Endodermal cell (in vitro differentiated cells): ENCODE measurements around the gene DYNC1LI2. TPM values are rescaled to one million over a fixed set of nuclear protein-coding genes. Genes with fewer than 3 reads are reported as not detected.

Experiments
- DNase-seq: peaks from one replicate; pipeline ENCODE4 v3.0.0-alpha.2; 2017
- H3K27ac ChIP-seq: 2 replicates; pipeline ENCODE4 v1.5.1; 2013; ENCODE audit warnings: mild to moderate bottlenecking, low read depth, low read length, moderate library complexity
- H3K27me3 ChIP-seq: 2 replicates; pipeline ENCODE4 v1.6.1; 2013; ENCODE audit warnings: mild to moderate bottlenecking, low read length, moderate library complexity; ENCODE audit not compliant: insufficient read depth, control insufficient read depth, poor library complexity, severe bottlenecking
- H3K36me3 ChIP-seq: 2 replicates; pipeline ENCODE4 v1.7.0; 2013; ENCODE audit warnings: mild to moderate bottlenecking, low read length, moderate library complexity; ENCODE audit not compliant: control insufficient read depth, insufficient read depth
- H3K4me1 ChIP-seq: one replicate; pipeline ENCODE4 v1.7.0; 2013; ENCODE audit warnings: low read length; ENCODE audit not compliant: control insufficient read depth, insufficient read depth
- H3K4me3 ChIP-seq: 2 replicates; pipeline ENCODE4 v1.5.1; 2013; ENCODE audit warnings: mild to moderate bottlenecking, low read length, moderate library complexity
- H3K9ac ChIP-seq: 2 replicates; pipeline ENCODE4 v1.6.1; 2013; ENCODE audit warnings: mild to moderate bottlenecking, low read length, moderate library complexity; ENCODE audit not compliant: poor library complexity, severe bottlenecking; ENCODE audit errors: extremely low read depth
- H3K9me3 ChIP-seq: 2 replicates; pipeline ENCODE4 v1.6.1; 2013; ENCODE audit warnings: mild to moderate bottlenecking, low read length, moderate library complexity; ENCODE audit not compliant: control insufficient read depth
- H3K27ac Mint-ChIP-seq: 2 replicates; pipeline ENCODE4 v1.8.0; 2020; ENCODE audit warnings: mixed read lengths
- H3K27me3 Mint-ChIP-seq: 2 replicates; pipeline ENCODE4 v1.8.0; 2021; ENCODE audit warnings: mild to moderate bottlenecking, mixed read lengths; ENCODE audit not compliant: insufficient read depth
- H3K36me3 Mint-ChIP-seq: 2 replicates; pipeline ENCODE4 v1.8.0; 2020; ENCODE audit warnings: low read depth, mixed read lengths
- H3K4me1 Mint-ChIP-seq: 2 replicates; pipeline ENCODE4 v1.8.0; 2020; ENCODE audit warnings: mixed read lengths
- H3K4me3 Mint-ChIP-seq: 2 replicates; pipeline ENCODE4 v1.8.0; 2020; ENCODE audit warnings: mild to moderate bottlenecking, moderate library complexity, mixed read lengths
- H3K9me3 Mint-ChIP-seq: 2 replicates; pipeline ENCODE4 v1.8.0; 2020; ENCODE audit warnings: mild to moderate bottlenecking, mixed read lengths
- CTCF ChIP-seq: fragments of 200-600 bp; sonication (generic); conservative IDR thresholded peaks from 2 replicates; pipeline ENCODE4 v1.5.0; 2021; ENCODE audit warnings: antibody characterized with exemption, mild to moderate bottlenecking
- WGBS, 2 experiments: methylation state at CpG; one replicate each; pipeline versions ENCODE4 v1.1.5 to v1.1.7; 2013; ENCODE audit warnings: missing lambda C conversion rate in 2 of 2, mixed read lengths in 1 of 2; ENCODE audit not compliant: insufficient coverage in 1 of 2, insufficient read length in 1 of 2; 5-methylcytosine and 5-hydroxymethylcytosine counted together
- total RNA-seq, 2 donors: library from RNA; stranded (reverse); fragmentation: NEBNext Ultra II Directional in 1 of 2; extraction: Animal tissue kit (Norgen Biotek cat#: 25700) in 1 of 2; gene quantifications; 2 replicates in 1 of 2; 3 replicates in 1 of 2; pipeline ENCODE4 v1.2.1, GENCODE V29; 2021

DYNC1LI2 gene
- total RNA-seq, 2 donors from 2014 or later: 89.5 to 95.9 TPM

- H3K27ac ChIP-seq: no peak overlapping the region
- WGBS, 2 experiments: 81 to 100% methylated on average over 1 of the region's 1 CpG
- no peaks in the 10 kb centered on the region for H3K27me3 ChIP-seq
These were observed 69.1 kb downstream of the DYNC1LI2 start for GRCh38 chr16:66682271-66682670.

GRCh38 chr16:66681676-66682075 lies 69.7 kb downstream of the DYNC1LI2 start:
- Mint-ChIP-seq H3K4me1 (peaks cover 6% of the 10 kb centered on the region), H3K27ac (no peak overlapping the region), H3K9me3 (no peaks in the 10 kb centered on the region), H3K27me3 (no peaks in the 10 kb centered on the region), H3K36me3 (peaks cover 16% of the 10 kb centered on the region), H3K4me3 (no peak overlapping the region)
- TF ChIP-seq CTCF: no peak
- H3K36me3 ChIP-seq: peaks cover 9% of the 10 kb centered on the region
- no peak overlapping the region for H3K9ac ChIP-seq
- 94 to 100% methylated on average over 3 to 4 of the region's 4 CpGs for WGBS, 2 experiments
- H3K9me3 ChIP-seq: no peaks in the 10 kb centered on the region
- no peak overlapping the region for H3K4me3 ChIP-seq
- no peaks in the 10 kb centered on the region for H3K27me3 ChIP-seq
- DNase-seq: no peak
- H3K4me1 ChIP-seq: no peaks in the 10 kb centered on the region
- H3K27ac ChIP-seq: no peak overlapping the region

More at GRCh38 chr16:66682271-66682670, 69.1 kb downstream of the DYNC1LI2 start:
- no peaks in the 10 kb centered on the region for H3K27me3 Mint-ChIP-seq
- no peak overlapping the region for H3K4me3 Mint-ChIP-seq
- Histone ChIP-seq H3K36me3 (peaks cover 9% of the 10 kb centered on the region), H3K9ac (no peak overlapping the region), H3K4me1 (no peaks in the 10 kb centered on the region), H3K4me3 (no peak overlapping the region), H3K9me3 (no peaks in the 10 kb centered on the region)
- H3K27ac Mint-ChIP-seq: no peak overlapping the region
- TF ChIP-seq CTCF: no peak
- H3K9me3 Mint-ChIP-seq: no peaks in the 10 kb centered on the region
- DNase-seq: no peak
- H3K36me3 Mint-ChIP-seq: peaks cover 16% of the 10 kb centered on the region
- peaks cover 6% of the 10 kb centered on the region for H3K4me1 Mint-ChIP-seq

- Mint-ChIP-seq H3K9me3 (no peaks in the 10 kb centered on the region), H3K36me3 (peaks cover 23% of the 10 kb centered on the region), H3K4me1 (no peaks in the 10 kb centered on the region), H3K27me3 (no peaks in the 10 kb centered on the region), H3K27ac (no peak overlapping the region), H3K4me3 (no peak overlapping the region)
- no peak for DNase-seq
- H3K9ac ChIP-seq: no peak overlapping the region
- H3K27me3 ChIP-seq: no peaks in the 10 kb centered on the region
- no peak overlapping the region for H3K4me3 ChIP-seq
- TF ChIP-seq CTCF: no peak
- H3K36me3 ChIP-seq: peaks cover 20% of the 10 kb centered on the region
- H3K9me3 ChIP-seq: no peaks in the 10 kb centered on the region
- WGBS, 2 experiments: 87 to 100% methylated on average over 2 of the region's 2 CpGs
- H3K4me1 ChIP-seq: no peaks in the 10 kb centered on the region
- no peak overlapping the region for H3K27ac ChIP-seq
These were observed 73.1 kb downstream of the DYNC1LI2 start for GRCh38 chr16:66678337-66678736.
